Progenitor cell of endocrine pancreas (in vitro differentiated cells): ENCODE data around the gene DCAF10. TPM values are rescaled to one million over a fixed set of nuclear protein-coding genes. Genes with fewer than 3 reads are reported as not detected.
"Not testable (repeated sequence)": the region's sequence is repeated elsewhere in the genome, so short reads cannot be mapped to it uniquely, and the experiment has no call there.

Experiments
- DNase-seq: peaks from one replicate; pipeline ENCODE4 v3.0.0; 2021; ENCODE audit warnings: low spot score; ENCODE audit not compliant: unreplicated experiment
- H3K27ac Mint-ChIP-seq: 2 replicates; pipeline ENCODE4 v1.8.0; 2021; ENCODE audit warnings: mild to moderate bottlenecking, moderate library complexity, mixed read lengths
- H3K27me3 Mint-ChIP-seq: 2 replicates; pipeline ENCODE4 v1.8.0; 2021; ENCODE audit warnings: mixed read lengths
- H3K36me3 Mint-ChIP-seq: 2 replicates; pipeline ENCODE4 v1.8.0; 2022; ENCODE audit warnings: mixed read lengths; ENCODE audit not compliant: insufficient read depth
- H3K4me1 Mint-ChIP-seq: 2 replicates; pipeline ENCODE4 v1.8.0; 2021; ENCODE audit warnings: low read depth, mixed read lengths
- H3K4me3 Mint-ChIP-seq: 2 replicates; pipeline ENCODE4 v1.8.0; 2021; ENCODE audit warnings: low read depth, mild to moderate bottlenecking, moderate library complexity, mixed read lengths
- H3K9me3 Mint-ChIP-seq: 2 replicates; pipeline ENCODE4 v1.8.0; 2021; ENCODE audit warnings: low read depth, mixed read lengths
- CTCF ChIP-seq: fragments of 200-600 bp; sonication (generic); IDR thresholded peaks from one replicate; pipeline ENCODE4 v1.5.0; 2021; ENCODE audit warnings: antibody characterized with exemption, mild to moderate bottlenecking; ENCODE audit not compliant: unreplicated experiment
- total RNA-seq: library from RNA; stranded (reverse); gene quantifications from 2 replicates; pipeline ENCODE4 v1.2.1, GENCODE V29; 2021

The DCAF10 gene
- total RNA-seq, 1 donor from 2014 or later, result 29.4 TPM

- Mint-ChIP-seq H3K36me3 (no peaks in the 10 kb centered on the region), H3K4me3 (peak within 1 kb of the TSS; percentile 91), H3K4me1 (peaks cover 9% of the 10 kb centered on the region), H3K27ac (peak within 1 kb of the TSS; percentile 81), H3K27me3 (peaks cover 10% of the 10 kb centered on the region), H3K9me3 (peaks cover 6% of the 10 kb centered on the region)
- DNase-seq, result peak; percentile 49
- TF ChIP-seq CTCF, result no peak
These were observed 47.0 kb upstream of the DCAF10 start, which contains the start of gene TRMT10B for GRCh38 chr9:37753489-37754190. Gene TRMT10B, plus strand, starts transcription at chr9:37753805. Its CDS starts 8,127 bp downstream, at chr9:37761932.

GRCh38 chr9:37758747-37759146 lies 41.9 kb upstream of the DCAF10 start:
- Mint-ChIP-seq H3K27ac (no peak overlapping the region), H3K9me3 (no peaks in the 10 kb centered on the region), H3K27me3 (no peaks in the 10 kb centered on the region), H3K4me1 (peaks cover 9% of the 10 kb centered on the region), H3K4me3 (no peak overlapping the region), H3K36me3 (peaks cover 8% of the 10 kb centered on the region)
- TF ChIP-seq CTCF, result no peak
- no peak for DNase-seq

- no peak for TF ChIP-seq CTCF
- Mint-ChIP-seq H3K36me3 (peaks cover 18% of the 10 kb centered on the region), H3K27ac (no peak overlapping the region), H3K4me1 (no peaks in the 10 kb centered on the region), H3K4me3 (no peak overlapping the region), H3K9me3 (no peaks in the 10 kb centered on the region), H3K27me3 (no peaks in the 10 kb centered on the region)
- no peak for DNase-seq
These were observed 40.0 kb upstream of the DCAF10 start for GRCh38 chr9:37760416-37761161.

- DNase-seq, result no peak
- no peak for TF ChIP-seq CTCF
- Mint-ChIP-seq H3K27me3 (no peaks in the 10 kb centered on the region), H3K4me3 (no peak overlapping the region), H3K9me3 (no peaks in the 10 kb centered on the region), H3K36me3 (peaks cover 23% of the 10 kb centered on the region), H3K4me1 (no peaks in the 10 kb centered on the region), H3K27ac (no peak overlapping the region)
These were observed 39.1 kb upstream of the DCAF10 start for GRCh38 chr9:37761511-37761910.

GRCh38 chr9:37765263-37765662 lies 35.3 kb upstream of the DCAF10 start:
- not testable (repeated sequence) for H3K9me3 Mint-ChIP-seq, H3K27ac Mint-ChIP-seq, H3K4me3 Mint-ChIP-seq, H3K4me1 Mint-ChIP-seq, DNase-seq, H3K27me3 Mint-ChIP-seq
- peaks cover 27% of the 10 kb centered on the region for H3K36me3 Mint-ChIP-seq
